GM19099 (cell line): Measurements from ENCODE around the gene GOT2.
A peak's percentile ranks its signal among the peaks of the same experiment; 100 is the strongest.

ENCODE experiments used
- POLR2A ChIP-seq: IDR thresholded peaks from 3 replicates; pipeline ENCODE4 v1.6.1; 2011; ENCODE audit warnings: low read depth; ENCODE audit not compliant: insufficient read length; ENCODE audit errors: extremely low read depth

Gene GOT2

DNA sequence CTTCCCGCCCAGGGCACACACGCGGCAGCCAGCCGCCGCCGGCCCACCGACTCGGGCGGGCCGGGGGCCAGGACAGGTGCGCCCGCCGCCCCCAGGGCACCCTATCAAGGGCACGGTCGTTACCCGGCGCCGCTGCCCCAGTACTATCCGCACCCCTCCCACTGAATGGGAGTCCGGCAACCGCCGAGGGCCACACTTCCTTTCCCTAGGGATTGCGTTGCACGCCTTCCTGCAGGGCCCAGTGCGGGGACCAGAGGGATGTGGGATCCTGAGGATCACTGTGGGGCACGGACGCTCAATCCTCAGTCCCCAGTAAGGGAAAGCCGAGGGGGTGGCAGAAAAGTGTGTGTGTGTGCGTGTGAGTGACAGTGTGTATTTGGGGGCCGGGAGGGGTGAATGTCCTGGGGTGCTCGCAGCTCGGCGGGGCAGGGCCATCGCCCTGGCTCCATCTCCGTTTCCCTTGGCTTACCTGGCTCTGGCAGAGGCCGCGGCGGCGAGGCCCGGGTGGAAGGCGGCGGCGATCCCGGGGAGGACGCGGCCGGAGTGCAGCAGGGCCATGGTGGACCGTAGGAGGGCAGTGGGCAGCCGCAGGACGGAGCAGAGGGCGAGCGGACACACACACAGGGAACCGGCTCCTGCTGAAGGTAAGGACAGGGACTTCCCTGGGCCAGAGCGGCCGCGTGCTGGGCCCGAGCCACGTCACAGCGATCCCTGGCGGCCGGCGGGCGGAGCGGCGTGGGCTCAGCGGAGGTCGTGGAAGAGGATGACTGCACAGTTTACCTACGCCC lies at the start of gene GOT2:
Gene GOT2, minus strand, starts transcription at position 646 of the 788 bp plus-strand sequence. Its CDS starts 88 bp downstream, at position 558.
- peak; percentile 79 for TF ChIP-seq POLR2A

DNA sequence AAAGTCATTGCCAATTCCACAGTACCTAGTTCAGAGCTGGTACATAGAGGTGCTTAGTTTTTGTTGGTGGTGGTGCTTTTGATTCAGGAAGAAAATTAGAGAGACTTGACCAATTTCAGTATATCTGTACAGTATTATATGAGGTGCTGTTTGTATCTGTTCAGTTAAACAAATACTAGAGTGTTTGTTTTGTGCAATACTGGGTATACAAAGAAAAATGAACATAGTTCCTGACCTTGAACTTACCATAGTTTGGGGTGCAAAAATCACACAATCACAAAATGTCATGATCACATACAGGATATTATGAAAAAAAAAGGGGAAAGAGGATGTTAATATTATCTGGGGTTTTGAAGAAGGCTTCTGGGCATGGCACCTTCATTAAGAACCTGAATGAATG lies 39.8 kb upstream of the GOT2 start:
- no peak for TF ChIP-seq POLR2A

DNA sequence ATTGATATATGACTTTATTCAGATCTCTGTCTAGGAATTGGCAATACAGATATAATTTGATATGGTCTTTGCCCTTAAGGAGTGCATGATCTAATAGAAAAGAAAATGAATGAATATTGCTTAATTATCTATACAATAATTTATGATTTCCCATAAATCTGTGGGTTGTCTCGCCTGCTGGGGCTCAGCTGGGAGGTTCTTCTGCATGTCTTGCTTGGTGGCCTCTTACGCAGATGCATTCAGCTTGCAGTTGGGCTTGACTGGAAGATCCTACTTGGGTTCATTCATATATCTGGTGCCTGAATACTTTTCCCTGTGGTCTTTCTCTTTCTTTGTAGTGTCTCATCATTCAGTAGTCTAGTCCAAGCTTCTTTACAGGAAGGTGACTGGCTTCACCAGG lies 34.0 kb upstream of the GOT2 start:
- no peak for TF ChIP-seq POLR2A

DNA sequence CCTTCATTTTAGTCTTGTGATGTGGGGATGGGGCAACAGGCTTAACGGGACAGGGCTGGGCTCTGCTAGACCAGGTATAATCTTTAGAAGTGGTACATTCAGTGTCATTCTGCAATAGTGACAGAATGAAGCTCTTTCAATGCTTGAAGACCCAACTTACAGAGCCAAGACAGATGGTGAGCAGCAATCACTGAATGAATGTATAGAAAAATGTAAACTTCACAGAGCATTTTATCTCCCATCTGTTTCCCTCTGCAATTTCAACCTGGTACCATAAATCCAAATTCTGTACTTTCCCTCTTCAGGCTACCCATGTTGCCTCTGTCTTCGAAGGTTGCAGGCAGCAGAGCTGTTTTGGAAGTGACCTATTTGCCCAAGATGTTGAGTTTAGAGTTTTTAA lies 33.5 kb upstream of the GOT2 start:
- no peak for TF ChIP-seq POLR2A

DNA sequence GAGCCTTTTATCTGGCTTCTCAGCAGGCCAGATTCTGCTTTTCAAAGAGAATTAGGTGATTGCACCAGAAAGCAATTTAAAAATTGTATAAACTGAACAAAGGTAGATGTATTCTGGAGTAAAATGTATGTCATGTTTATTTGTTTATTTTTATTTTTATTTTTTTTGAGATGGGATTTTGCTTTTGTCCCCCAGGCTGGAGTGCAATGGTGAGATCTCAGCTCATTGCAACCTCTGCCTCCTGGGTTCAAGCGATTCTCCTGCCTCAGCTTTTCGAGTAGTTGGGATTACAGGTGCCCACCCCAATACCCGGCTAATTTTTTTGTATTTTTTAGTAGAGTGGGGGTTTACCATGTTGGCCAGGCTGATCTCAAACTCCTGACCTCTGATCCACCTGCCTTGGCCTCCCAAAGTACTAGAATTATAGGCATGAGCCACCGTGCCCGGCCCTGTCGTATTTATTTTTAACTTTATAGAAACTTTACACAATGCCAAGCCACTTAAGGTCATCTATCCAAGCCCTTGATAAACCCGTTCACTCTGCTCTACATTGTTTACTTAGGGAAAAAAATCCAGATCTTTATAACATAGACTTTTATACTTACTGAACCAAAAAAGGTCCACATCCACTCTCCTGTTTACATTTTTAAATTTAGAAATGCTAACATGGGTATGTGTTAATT lies 22.7 kb upstream of the GOT2 start:
- TF ChIP-seq POLR2A: no peak

DNA sequence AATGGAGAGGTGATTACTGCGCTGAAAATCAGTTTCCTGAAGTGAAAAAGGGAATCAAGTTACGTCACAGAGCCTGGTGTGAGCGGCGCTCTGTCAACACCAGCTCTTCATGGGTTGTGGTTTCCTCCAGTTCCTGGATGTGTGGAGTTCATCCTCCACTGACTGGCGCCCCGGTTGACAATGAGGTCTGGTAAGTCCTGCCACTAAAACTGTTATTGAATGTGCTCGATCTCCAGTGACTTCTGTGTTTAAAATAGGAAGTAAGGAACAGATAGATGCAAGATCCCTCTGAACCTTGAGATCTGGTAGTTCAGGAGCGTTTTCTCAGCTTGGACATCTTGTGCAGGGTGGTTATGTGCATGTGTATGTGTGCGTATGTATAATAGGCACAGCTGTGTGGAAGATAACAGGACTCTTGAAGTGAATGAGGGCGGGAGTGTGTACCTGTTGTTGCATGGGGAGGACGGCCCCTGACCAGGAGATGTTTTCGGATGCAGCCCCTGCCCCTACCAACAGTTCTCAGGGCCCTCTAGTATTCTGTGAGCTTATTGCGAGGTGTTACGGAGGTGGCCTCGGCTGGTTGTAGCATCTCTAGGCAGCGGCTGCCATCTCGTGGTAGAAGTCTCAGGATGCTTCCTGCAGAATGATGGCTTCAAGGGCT lies 22.0 kb upstream of the GOT2 start:
- no peak for TF ChIP-seq POLR2A

DNA sequence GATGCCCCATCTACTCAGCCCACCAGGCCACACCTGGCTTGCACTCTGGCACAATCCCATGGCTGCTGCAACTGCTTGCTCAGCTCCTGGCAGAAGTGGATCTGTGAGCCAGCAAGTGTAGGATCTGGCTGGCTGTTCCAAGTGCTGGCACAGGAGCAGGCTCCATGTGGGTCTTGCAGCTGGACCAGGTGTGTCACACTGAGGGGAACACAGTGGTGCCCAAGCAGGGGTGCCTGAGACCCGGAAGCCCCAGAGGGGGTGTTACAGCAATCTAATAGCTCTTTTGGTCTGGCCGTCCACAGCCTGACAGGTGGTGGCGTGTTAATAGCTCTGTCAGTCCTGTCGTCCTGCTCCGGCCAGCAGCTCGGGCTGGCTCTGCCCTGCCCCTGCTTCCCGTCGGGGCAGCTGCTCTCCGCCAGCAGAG lies 19.6 kb upstream of the GOT2 start:
- TF ChIP-seq POLR2A: no peak

DNA sequence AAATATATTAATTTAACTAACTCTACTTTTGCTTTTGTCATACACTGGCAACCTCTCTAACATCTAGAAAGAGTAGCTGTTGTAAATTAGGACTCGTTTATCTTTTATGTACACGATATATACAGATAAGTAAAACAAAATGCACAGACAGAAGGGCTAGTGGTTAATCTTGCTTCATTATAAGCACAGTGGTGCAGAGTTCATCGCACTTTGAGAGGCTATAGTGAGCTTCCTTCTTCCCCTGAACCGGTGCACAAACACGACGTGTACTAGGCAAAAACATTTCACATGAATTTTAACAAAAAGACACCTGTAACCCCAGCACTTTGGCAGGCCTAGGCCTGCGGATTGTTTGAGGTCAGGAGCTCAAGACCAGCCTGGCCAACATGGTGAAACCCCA lies 10.4 kb upstream of the GOT2 start:
- TF ChIP-seq POLR2A: no peak

DNA sequence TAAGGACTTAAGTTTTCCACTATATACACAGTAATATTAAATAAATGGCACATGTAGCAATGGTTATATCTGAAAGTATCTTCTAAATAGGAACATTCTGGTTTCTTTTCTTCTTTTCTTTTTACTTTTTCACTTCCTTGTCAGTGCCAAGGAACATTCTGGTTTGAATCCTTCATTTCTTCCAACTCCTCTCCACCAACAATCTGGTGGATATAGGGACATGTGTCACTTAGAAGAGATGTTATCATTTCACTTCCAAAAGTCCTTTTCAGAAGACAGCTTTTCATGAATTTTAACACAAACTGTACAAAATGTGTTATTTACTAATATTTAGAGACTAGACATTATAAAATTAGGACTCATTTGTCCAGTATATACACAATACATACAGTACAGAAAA lies 7.9 kb upstream of the GOT2 start:
- no peak for TF ChIP-seq POLR2A

DNA sequence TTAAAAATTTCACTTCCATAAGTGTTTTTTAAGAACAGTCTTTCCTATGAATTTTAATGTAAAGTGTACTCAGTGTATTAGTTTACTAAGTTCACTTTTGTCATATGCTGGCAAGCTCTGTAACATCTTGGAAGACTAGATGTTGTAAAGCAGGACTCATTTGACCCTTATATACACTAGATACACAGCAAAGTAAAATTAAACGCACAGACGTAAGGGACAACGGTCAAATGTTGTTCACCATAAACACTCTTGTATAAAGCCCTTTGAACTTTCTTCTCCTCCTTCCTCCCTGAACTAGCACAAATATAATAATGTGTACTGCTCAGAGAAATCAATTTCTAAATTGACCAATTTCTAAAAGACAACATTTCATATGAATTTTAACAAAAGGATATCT lies 7.0 kb upstream of the GOT2 start:
- no peak for TF ChIP-seq POLR2A

DNA sequence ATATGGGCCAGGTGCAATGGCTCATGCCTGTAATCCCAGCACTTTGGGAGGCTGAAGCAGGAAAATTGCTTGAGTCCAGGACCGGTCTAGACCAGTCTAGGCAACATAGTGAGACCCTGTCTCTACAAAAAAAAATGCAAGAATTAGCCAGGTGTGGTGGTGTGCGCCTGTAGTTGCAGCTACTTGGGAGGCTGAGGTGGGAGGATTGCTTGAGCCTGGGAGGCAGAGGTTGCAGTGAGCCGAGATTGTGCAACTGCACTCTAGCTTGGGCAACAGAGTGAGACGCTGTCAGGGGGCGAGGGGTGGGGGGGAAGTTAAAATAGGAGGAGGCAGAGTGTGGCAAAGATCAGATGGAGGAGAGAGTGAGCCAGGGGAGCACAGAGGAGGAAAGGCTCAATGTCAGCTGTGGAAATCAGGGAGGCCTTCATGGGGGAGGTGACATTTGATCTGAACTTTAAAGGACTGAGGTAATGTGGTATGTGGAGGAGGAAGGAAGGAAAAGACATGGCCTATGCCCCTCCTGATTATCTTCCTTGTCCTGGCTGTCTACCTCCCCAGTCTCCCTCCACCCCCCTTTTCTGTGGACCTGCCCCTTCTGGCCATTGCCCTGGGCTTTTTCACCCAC lies 4.7 kb upstream of the GOT2 start:
- no peak for TF ChIP-seq POLR2A

DNA sequence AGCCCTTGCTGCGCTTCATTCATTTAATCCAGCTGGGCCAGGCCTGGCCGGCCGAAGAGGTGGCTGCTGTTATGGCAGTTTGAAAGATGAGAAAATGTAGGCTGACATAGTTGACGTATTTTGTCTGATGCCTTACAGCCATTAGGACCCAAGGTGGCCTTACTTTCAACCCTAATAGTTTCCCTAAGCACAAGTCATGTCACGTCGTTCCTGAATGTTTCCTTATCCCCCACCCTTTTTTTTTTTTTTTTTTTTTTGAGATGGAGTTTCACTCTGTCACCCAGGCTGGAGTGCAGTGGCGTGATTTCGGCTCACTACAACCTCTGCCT lies 307 bp upstream of the GOT2 start:
- TF ChIP-seq POLR2A: no peak

DNA sequence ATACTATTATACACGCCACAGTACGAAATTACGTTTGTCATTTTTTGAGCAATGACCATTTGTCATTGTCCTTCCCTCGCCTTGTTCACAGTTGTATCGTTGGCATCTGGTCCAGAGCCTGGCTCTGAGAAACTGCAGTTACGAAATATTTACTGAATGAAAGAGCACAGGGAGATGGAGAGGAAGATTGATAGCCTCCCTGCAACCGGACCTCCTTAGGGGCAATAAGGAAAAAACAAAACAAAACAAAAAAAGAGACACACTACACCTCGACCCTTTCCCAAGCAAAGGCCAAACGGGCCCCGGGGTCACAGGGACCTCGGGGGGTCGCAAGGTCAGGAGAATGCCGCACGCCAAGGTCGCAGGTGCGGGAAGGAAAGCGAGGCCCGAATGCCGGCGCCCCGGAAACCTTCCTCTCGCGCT lies 857 bp downstream of the GOT2 start:
- TF ChIP-seq POLR2A: no peak

DNA sequence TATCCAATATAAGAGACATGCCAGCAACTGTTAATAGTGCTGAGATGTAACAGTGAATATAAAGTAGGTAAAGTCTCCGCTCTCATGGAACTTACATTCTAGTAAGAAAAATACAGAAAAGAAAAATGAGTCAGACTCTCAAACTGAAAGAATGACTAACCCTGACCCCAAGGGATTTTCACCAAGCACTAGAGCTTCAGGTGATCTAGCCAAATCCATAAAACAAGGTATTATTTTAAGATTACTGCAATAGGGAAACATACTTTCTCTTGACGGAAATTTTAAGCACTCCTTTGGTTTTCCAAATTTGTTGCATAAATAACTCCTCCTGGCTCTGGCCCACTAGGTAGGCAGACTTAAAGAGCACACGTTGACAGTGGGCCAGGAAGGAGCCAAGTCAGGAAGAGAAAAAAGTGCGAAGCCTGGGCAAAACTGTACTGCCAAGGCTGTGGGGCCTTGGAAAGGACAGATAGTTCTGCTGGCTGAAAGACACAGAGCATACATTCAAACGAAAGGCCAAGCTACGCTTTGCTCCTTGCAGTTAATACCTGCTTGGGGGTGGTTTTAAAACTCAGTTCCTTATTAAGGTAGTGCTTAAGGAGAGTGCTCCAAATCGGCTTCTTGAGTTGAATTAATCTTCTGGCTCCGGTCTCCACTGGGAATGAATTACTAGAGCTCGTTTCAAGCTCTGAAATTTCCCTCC lies 1.4 kb downstream of the GOT2 start:
- TF ChIP-seq POLR2A: no peak
